8988T (cell line): ENCODE results near the gene CABP1.
"Not testable (repeated sequence)": the region's sequence is repeated elsewhere in the genome, so short reads cannot be mapped to it uniquely, and the experiment has no call there.

Experiments
- DNase-seq: peaks from one replicate; pipeline ENCODE4 v3.0.0; 2011

Gene CABP1

DNA sequence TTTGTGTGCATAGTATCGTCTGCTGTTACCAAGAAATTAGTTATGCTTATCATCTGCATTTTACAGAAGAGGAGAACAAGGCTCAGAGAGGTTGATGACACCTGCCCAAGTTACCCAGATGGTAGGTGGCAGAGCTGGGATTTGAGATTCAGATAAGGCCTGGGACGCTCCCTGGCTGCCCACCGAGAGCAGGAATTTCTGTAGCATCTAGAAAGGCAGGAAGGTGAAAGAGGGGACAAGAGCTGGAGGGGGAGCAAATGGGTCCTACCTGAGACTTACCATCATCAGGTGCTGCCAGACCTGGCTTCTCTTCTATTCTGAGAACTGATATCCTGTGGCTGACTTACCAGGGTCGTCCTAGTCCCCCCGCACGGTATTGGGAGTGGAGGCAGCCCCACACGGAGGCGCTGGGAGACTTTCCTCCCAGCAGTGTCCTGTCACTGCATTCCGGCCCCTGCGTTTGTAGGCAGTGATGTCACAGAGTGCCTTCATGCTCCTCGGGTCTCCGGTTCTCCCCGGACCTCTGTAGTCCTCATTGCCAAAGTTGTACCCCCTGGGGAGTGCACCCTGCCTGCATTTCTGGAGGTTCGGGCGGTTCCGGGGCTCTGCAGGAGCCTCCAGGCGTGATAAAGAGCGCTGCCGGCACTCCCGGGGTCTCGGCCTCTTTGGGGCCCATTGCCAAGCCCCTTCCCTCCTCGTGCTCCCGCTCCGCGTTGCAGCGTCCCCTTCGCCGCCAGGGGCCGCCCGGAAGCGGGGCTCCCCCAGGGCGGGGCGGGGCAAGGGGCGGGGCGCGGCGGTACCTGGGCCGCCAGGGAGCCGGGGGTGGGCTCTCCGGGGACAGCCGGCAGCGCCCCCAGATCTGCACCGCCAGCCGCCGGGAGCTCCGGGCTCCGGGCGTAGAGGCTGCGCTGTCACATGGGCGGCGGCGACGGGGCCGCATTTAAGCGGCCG lies at the start of gene CABP1:
CABP1 (plus strand) TSS at position 856 of the 951 bp plus-strand sequence; CDS start at position 916, 60 bp downstream.
- peak; percentile 65 for DNase-seq

DNA sequence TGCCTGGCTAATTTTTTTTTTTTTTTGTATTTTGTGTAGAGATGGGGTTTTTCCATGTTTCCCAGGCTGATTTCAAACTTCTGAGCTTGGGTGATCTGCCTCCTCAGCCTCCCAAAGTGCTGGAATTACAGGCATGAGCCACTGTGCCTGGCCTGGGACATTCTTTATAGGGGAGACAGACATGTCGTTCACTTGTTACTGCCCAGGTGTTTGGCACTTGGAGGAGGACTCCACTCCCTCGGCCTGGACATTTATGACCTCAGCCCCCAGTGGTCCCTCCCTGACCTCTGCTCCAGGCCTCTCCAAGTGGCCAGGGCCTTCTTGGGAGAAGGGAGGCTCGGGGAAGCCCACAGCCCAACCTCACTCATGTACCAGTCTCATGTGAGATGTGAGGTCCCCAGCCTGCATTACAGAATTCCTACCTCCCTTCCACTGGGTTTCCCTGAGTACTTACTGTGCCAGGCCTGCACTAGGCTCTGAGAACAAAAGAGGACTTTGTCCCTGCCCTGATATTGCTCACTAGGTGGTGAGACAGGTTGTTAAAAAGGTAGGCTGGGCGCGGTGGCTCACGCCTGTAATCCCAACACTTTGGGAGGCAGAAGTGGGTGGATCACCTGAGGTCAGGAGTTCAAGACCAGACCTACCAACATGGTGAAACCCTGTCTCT lies 49.6 kb upstream of the CABP1 start:
- DNase-seq = no peak

DNA sequence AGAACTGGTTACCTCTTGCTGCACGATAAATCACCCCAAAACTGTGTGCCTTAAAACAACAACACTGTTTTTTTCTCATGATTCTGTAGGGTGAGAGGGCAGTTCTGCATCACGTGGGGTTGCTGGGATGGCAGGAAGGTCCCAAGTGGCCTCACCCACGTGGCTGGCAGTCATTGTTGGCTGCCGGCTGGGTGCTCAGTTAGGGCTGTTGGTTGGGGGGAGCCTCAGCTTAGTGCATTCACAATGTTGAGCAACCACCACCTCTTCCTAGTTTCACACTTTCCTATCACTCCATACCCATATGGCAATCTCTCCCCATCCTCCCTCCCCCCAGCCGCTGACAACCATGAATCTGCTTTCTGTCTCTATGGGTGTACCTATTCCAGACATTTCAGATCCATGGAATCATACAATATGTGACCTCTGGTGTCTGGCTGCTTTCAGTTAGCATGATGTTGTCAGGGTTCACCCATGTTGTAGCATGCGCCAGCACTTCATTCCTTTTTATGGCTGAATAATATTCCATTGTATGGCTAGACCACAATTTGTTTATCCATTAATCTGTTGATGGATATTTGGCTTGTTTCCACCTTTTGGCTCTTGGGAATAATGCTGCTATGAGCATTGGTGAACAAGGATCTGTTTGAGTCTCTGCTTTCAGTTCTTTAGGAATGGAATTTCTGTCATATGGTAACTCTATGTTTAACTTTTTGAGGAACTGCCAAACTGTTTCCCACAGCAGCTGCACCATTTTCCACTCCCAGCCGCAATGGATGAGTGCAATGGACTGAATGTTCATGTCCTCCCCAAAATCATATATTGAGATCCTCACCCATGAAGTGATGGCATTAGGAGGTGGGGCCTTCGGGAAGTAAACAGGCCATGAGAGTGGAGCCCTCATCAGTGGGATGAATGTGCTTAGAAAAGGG lies 48.0 kb upstream of the CABP1 start:
- DNase-seq = no peak

DNA sequence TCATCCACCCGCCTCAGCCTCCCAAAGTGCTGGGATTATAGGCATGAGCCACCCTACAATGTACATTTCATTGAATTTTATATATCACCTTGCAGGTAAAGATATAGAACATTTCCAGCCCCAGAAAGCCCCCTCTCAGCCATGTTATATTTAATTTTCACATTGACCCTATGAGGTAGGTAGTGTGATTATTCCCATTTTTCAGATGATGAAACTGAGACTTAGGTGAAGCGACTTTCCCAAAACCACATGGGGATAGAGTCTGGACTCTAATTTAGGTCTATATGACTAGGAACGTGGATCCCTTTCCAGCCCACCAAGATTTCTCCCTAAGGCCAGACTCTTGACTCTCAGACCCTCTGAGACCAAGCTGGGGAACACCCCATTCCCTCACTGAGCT lies 43.5 kb upstream of the CABP1 start:
- no peak for DNase-seq

DNA sequence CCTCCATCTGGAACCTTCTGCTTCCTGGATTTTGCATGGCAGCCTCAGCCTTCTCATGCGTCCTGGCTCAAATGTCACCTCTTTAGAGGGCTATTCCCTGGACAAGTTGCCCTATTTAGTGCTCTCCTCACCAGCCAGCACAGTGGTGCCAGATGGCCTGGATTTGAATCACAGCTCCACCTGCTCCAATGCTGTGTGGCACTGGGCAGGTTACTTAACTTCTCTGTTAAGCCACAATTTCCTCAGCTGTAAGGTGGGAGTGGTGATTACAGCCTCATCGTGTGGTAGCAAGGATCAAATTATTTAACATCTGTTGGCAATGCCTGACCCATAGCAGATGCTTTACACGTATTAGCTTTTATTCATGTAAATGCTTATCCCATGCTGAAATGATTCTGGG lies 42.6 kb upstream of the CABP1 start:
- no peak for DNase-seq

DNA sequence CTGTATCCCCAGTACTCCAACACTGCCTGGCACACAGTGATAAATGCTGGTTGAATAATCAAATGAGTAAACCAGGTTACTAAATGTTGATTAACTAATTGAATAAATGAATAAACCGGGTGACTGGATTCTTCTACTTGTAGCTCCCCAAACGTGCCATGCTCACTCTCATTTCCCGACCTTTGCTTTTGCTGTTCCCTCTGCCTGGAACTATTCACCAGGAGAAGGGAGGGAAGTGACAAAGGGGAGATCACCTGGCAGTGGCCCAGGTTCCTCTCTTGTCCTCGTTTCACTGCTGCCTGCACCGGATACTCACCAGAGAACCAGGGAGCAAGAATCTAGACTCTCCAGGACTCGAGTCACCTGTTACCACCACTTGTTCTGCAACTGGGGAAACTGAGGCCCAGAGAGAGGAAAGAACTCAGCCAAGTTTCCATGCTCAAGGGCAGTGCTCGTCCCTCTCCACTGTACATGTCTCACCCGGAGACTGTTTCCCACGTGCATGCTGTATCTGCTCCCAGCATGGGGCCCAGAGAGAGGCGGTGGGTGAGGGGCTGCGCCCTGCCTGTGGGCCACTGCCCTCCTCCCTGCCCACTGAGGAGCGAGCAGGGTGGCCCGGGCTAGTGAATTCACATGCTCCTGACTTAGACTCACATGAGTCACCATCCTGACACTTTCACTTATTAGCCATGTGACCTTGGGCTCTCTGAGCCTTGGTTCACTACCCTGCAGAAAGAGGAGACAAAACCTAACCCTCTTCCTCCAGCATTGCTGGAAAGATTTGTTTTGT lies 41.6 kb upstream of the CABP1 start:
- DNase-seq = no peak

DNA sequence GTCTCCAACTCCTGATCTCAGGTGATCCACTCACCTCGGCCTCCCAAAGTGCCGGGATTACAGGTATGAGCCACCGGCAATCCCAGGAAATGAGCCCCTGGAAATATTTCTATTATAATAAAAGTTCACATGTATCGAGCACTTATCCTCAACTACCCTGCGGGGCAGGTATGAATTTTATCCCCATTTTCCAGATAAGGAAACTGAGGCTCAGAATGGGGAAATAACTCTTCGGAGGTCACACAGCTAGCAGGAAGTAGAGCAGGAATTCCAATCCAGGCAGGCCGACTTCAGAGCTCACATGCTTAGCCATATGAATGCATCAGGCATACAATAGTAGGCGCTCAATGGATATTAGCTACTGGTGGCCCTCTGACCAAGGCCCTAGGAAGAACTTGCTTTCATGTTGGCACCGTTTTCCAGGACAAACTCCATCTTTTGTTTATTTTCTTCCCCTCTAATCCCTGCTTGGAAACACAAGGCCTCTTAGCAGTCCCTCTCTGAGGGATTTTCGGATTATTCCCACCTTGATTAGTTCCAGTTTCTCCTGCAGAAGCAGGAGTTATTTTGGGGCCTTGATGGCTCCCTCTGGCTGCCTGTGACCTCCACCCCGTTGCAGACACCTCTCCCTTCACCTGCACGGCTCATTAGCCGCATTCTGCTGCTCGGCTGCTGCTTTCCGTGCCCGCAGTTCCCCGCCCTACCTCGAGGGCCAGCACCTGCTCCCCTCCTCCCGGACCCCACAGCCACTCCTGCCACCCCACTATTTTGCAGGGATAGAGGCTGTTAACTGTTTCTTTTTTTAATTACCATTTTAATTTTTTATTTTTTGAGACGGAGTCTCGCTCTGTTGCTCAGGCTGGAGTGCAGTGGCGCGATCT lies 40.5 kb upstream of the CABP1 start:
- no peak for DNase-seq

DNA sequence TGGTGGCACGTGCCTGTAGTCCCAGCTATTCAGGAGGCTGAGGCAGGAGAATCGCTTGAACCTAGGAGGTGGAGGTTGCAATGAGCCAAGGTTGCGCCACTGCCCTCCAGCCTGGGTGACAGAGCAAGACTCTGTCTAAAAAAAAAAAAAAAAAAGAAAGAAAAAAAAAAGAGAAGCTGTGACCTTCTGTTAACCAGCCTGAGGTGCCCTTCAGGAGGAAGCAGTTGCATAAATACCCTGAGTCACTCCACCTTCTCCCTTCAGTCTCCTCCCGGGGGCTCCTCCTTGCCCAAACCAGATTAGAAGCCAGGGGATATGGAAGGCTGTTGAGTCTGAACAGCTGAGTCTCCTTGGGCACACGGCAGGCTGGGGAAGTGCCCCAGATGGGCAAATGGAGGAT lies 38.0 kb upstream of the CABP1 start:
- DNase-seq = not testable (repeated sequence)

DNA sequence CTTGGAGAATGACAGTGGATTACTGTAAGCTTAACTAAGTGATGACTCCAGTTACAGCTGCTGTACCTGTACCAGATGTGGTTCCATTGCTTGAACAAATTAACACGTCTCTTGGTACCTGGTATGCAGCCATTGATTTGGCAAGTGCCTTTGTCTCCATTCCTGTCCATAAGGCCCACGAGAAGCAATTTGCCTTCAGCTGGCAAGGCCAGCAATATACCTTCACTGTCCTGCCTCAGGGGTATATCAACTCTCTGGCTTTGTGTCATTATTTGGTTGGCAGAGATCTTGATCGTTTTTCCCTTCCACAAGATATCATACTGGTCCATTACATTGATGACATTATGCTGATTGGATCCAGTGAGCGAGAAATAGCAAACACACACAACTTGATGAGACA lies 29.9 kb upstream of the CABP1 start:
- no peak for DNase-seq

DNA sequence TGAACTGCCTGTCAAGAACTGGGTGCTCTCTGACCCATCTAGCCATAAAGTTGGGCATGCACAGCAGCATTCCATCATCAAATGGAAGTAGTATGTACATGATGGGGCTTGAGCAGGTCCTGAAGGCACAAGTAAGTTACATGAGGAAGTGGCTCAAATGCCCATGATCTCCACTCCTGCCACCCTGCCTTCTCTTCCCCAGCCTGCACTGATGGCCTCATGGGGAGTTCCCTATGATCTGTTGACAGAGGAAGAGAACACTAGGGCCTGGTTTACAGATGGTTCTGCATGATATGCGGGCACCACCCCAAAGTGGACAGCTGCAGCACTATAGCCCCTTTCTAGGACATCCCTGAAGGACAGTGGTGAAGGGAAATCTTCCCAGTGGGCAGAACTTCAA lies 28.9 kb upstream of the CABP1 start:
- DNase-seq = not testable (repeated sequence)

DNA sequence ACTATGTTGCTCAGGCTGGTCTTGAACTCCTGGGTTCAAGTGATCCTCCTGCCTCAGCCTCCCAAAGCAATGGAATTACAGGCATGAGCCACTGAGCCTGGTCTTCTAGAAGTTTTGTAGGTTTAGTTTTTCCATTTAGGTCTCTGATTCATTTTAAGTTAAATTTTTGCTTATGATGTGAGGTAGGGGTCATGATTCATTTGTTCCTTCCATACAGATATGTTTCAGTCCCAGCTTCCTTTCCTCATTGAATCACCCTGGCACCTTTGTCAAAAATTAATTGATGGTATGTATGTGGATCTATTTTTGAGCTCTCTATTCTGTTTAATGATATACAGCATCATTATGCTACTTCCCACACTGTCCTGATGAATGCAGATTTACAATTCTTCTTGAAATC lies 25.6 kb upstream of the CABP1 start:
- DNase-seq = no peak

DNA sequence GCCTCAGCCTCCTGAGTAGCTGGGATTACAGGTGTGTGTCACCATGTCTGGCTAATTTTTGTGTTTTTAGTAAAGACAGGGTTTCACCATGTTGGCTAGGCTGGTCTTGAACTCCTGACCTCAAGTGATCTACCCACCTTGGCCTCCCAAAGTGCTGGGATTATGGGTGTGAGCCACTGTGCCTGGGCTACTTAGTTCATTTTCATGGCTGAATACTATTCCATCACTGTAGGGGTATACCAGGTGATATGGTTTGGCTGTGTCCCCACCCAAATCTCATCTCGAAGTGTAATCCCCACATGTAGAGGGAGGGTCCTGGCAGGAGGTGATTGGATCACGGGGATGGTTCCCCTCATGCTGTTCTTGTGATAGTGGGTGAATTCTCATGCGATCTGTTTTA lies 23.2 kb upstream of the CABP1 start:
- DNase-seq = not testable (repeated sequence)

DNA sequence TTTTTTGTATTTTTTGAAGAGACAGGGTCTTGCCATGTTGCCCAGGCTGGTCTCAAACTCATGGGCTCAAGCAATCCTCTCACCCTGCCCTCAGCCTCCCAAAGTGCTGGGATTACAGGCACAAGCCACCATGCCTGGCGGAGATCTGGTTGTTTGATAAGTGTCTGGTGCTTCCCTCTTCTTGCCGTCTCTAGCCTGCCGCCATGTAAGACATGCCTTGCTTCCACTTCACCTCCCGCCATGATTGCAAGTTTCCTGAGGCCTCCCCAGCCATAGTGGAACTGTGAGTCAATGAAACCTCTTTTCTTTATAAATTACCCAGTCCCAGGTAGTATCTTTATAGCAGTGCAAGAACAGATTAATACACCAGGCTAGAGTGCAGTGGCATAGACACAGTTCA lies 22.7 kb upstream of the CABP1 start:
- not testable (repeated sequence) for DNase-seq

DNA sequence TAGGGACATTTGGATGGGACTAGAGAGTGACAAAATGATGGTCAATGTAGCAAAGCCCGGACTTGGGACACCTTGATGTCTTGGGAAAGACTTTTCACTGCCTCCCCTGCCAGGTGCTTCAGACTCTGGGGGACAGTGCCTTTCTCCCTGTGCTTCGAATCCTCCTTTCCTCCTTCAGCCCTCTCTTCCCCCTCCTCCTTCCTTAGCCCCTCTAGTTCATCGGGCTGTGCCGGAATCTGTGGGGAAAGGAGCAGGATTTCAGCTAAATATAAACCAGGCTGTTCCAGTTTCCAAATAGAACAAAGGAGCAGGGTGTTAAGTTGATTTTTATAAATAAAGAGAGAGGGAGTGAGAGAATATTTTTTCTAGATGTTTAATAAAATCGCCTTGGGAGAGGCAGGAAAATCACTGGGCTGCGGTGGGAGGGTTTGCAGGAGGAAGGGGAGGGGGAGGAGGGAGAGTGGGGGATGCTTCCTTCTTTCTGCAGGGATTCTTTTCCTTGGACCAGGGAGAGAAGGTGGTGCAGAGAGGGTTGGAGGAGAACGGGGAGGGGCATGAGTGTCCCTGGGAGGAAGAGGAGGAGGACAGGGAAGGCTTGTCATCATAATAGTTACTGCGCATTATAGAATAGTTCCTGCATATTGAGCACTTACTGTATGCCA lies 21.3 kb upstream of the CABP1 start:
- no peak for DNase-seq

DNA sequence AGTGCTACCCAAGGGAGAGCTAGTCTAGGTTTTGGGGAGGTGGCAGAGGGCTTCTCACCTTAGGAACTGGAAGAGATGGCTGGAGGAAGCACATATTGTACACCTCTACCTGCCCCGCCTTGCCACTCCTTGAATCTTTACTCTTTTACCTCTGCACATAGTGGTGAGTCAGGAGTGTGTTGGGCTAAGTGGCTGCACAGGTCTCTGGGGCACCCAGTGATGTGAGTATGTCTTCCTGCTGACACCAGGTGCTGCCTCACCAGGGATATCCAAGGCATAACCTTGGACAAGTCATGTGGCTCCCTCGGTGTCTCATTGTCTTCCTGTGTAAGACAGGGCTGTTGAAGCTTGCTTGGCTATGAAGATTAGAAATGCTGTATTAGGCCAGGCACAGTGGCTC lies 19.8 kb upstream of the CABP1 start:
- no peak for DNase-seq

DNA sequence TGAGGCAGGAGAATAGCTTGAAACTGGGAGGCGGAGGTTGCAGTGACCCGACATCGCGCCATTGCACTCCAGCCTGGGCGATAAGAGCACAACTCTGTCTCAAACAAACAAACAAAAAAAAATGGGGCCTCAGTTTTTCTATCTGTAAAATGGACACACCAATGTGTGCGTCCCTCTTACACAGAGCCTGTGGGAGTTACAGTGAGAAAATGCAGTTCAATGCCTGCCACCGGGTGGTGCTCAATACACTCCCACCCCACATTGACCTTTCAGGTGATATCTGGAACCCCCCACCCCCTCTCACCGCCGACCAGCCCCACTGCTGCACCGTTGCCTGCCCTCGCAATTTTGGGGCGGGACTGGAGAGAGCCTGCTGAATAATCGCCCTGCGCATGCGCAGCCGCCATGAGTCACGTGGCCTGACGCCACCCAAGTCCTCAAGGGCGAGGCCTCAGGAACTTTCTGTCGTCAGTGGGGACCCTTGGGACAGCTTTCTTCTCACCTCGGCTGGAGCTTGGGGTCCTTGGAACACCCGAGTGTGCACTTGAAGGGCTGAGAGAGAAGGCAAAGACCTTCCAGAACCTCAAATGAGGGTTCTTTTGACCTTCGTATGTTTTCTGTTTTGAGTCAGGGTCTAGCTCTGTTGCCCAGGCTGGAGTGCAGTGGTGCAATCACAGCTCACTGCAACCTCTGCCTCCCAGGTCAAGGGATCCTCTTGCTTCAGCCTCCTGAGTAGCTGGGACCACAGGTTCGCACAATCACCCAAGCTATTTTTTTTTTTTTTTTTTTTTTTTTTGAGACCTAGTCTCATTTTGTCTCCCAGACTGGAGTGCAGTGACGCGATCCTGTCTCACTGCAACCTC lies 14.6 kb upstream of the CABP1 start:
- no peak for DNase-seq

DNA sequence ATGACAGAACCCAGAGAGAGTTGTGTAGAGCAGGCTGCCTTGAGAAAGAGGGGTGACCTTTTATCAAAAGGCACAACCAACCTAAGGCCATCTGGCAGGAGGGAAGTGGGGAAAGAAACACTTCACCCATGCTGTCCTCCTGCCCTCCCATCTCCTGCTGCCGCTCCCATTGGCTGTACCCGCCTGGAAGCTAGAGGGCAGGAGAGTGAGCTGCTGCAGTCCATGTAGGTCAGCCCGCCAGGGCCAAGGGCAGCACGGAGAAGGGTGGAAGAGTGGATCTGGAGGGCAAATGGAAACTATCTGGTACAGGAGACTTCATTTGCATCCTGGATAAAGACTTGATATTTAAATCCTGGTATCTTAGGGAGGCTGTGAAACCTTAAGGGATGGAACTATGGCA lies 11.5 kb upstream of the CABP1 start:
- no peak for DNase-seq

DNA sequence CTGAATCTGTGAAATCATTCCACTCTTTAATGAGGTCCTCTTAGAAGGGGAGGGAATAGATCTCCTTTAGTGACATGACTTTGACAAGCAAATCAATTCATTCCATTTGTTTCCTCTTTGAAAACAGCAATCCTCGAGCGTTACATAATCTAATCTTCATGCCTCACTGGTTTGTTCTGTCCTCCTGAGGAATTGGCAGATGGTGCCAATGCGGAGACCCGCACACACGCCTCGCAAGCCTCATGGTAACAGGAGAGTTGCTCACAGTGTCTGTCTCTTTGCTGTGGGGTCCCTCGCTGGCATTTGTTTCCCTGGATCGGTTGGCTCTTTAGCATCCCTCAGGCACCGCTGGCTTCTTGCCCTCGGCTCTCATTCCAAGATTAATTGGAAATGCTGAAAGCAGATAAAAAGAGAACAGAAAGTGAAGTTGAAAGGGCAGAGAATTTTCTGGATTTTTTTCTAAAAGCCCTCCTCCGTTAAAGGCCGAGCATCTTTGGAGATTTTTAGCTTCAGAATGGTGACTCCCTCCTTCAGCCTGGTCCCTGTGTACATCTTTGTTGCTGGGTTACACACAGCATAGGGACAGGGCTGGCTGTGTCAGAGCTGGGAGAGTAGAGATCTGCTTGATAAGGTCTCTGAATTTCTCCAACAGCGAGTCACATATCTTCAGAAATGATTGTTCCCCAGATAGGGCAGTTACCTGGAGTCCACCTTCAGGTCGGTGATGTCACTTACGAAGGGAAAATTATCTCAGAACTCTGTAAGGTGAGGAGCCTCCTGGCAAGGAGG lies 10.1 kb upstream of the CABP1 start:
- DNase-seq = no peak

DNA sequence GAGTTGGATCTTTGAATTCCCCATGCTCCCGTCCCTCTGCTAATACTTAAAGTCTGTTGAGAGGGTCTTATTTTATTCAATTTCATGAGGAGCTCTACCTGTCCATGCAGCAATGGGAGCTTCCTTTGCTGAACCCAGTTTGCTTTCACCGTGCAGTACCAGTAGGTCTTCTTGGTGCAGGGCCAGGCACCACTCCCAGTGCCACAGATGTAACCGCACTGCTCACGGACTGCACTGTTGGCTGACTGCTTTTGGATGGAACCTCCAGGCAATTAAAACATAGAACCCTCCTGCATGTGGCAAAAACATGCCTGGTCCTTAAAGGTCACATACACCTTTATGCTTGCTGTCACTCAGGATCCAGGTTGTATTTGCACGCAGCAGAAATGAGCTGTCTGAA lies 9.3 kb upstream of the CABP1 start:
- no peak for DNase-seq
